Ureter (tissue), 1 donor: Measurements from ENCODE around the gene KIF5C. TPM values are rescaled to one million over a fixed set of nuclear protein-coding genes. Genes with fewer than 3 reads are reported as not detected.

Experiments
- DNase-seq: peaks from one replicate; pipeline ENCODE4 v3.0.0-alpha.2; 2020; ENCODE audit warnings: low spot score
- total RNA-seq: library from RNA; stranded (reverse); gene quantifications from one replicate; pipeline ENCODE4 v1.2.4, GENCODE V29; 2023
- donor health status: DM: yes; HTN: yes; CAD: no.

The KIF5C gene
- total RNA-seq, 1 donor from 2014 or later, result 14.3 TPM

DNA sequence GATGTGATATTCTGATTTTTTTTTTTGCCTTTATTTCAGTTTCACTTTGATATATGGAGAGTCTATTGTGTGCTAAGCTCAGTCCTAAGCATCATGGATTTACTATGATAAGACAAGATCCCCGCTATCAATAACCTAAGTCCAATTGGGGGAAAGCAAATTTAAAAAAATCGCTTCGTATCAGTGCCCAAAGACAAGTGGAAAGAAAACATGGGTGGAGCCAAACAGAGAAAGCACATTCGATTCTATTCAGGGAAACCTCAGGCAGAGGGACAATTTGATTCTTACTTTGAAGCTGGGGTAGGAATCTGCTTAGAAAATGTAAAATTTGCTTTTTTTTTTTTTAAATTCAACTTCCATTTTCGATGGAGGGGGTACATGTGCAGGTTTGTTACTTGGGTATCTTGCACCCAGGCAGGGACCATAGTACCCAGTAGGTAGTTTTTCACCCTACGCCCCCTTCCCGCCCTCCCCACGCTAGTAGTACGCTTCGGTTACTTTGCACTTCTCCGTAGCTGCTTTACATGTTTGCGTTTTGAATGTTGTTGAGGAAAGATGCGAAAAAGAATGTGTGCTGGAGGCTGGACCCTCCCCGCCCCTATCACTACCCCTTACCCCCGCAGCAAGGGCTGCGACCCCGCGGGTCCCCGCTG is 12.4 kb downstream of the KIF5C start:
- no peak for DNase-seq

DNA sequence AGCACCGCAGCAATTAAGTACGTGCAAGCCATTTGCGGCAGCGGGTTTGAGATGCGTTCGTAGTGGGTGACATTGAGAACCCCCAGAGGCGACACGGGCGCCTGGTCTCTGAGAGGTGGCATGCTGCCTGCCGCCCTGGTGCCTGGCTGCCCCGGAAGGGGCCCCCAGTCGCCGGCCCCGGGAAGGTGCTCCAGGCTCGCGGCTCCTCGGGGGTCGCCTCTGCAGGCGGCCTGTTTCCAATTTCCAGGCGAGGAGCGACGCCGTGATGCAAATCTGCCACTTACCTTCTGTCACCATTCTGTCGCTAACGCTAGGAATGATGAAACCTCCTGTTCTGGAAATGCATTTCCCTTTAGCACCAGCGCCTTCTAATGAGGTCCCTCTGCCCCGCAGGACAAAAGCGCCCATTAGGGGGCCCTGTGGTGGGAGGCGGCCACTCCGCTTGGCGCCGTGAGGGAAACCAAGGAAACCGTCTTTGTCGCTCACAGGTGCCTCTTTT is 13.0 kb downstream of the KIF5C start:
- DNase-seq, result no peak

DNA sequence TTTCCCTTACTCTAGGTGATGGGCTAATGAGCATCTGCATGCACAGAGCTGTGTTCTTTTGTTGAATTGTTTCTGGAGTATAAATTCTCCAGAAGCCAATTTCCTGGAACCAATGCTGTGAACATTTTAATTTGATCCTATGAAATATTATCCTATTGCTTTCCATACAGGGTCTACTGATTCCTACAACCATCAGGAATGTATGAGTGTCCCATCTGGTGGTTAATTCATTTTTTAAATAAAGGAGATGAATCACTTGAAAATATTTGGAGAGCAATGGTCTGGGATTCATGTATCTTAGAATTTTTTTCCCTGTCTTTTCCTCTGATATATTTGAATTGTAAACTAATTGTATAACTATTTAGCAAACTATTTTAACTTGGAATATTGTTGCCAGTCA is 14.0 kb downstream of the KIF5C start:
- no peak for DNase-seq

DNA sequence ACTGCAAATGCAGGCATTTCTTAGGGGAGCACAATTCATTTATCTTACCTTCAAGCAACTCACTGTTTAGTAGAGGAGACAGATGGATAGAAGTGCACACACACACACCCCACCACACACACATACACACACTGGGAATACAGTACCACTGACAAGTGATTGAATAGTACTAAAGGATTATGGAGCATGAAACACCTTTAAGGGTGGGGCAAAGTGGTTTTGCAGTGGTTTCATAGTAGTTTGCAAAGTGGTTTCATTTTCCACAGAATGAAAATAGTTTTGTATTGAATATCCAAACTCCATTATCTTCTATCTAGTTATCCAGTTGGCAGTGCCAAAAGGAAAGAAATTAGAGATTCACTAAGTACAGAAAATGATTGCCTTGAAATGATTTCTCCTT is 18.9 kb downstream of the KIF5C start:
- DNase-seq, result no peak

DNA sequence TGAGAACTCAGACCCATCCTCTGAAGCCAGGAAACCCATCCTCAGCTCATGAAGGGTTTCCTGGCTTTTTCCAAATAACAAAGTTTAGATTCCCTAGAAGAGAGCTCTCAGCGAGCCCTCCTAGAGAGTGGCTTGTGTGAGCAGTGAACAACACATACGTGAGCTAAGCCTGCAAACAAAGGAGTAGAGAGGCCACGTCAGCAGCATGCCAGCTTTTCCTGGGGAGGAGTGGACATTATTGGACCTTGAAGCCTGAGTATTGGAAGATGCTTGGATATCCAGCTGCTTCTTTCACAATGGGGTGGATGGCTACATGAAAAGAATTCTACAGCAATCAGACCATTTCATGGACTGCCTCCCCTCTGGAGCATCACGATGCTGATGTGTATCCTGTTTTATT is 21.1 kb downstream of the KIF5C start:
- no peak for DNase-seq

DNA sequence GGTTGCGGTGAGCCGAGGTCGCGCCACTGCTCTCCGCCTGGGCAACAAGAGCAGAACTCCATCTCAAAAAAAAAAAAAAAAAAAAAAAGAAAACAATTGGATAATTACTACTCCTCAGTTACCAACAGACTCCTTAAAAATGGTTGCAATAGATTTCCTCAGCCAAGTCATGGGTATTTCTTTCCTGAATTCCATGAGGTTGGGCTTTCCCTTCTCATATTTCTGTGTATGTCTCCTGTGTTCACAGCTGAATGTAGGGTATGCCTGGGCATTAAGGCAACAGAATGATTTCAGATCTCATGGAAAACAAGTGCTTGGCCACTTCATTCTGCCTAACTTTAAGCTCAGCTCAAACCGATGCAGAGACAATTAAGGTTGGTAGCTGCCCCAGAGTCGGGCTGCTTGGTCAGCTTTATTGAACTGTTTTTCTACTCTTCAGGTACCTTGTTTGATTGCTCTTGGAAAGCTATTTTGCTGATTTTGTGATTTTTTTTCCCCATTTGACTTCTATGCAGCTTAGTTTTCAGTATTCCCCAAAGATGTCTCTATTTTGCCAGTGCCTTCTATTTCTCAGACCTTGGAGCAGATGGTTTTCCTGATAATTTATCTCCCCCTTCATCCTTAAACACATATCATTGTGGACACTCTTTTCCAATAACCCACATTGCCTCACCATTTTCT is 24.8 kb downstream of the KIF5C start:
- no peak for DNase-seq

DNA sequence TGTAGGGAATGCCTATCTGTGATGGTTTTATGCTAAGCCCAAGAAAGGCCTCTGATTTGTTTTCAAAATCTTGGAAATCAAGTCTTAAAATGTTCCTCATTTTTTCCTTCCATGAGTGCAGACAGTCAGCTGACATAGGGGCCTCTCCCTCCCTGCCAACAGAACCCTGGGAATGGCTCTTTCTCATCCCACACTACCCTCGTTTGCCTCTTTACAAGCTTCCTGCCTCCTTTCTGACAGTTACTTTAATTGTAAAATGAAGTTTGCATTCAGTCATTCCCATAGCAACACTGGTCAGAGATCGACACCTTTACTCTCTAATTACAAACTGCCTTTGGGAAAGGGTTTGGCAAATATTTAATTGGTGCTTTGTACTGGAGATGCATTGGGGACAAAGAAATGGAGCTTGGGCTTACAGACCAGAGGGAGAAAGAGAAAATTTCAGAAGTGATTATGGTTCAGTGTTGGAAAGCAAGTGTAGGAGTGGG is 25.4 kb downstream of the KIF5C start:
- DNase-seq, result no peak

DNA sequence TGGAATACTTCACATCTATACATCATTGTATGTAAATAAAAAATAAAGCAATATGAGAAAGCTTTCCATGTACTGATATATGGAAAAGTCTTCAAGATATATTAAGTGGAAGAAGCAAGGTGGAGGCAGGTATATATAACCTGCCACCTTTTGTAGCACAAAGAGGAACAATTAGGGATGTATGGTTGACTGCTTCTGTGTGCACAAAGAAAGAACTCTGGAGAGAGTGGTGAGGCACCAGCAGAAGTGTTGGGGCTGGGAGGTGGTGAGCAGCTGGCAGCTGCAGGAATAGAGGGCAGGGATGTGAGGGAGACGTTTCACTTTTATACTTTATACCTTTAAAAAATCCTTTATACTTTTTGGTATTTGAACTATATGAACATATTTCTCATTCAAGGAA is 26.1 kb downstream of the KIF5C start:
- no peak for DNase-seq

DNA sequence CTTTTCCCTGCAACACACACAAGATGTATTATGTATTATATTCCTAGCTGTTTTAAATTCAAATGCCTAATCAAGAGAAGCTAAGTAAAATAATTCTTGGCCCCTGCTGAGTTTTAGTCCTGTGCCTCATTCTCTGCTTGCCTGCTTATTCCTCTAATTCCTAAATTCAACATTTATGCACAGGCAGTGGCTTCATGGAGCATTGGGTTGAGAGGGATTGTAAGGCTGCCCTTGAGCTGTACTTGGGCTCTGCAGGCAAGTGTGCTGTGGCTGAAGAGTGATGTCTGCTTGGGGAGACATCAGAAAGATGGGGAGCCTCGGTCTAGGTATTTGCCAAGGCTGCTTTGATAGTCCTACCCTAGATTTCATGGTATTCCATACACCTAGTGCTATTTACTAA is 27.8 kb downstream of the KIF5C start:
- DNase-seq, result no peak

DNA sequence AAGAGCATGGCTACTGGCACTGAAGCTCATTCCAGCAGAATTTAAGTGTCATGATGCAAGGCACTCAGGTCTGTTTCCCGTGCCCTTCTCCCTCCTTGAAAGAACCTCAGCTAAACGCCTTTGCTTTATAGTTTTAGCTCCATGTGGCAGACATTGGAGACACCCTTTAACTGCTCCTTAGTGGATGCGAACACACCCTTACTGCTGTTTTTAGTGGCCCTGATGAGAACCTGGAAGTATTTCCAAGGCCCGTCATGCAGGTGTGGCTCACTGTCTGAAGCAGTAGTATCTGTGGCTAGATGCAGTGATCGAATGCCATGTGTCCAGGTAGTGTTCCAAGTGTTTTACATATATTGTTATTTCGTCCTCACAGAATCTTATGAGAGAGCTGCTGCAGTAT is 28.3 kb downstream of the KIF5C start:
- no peak for DNase-seq

DNA sequence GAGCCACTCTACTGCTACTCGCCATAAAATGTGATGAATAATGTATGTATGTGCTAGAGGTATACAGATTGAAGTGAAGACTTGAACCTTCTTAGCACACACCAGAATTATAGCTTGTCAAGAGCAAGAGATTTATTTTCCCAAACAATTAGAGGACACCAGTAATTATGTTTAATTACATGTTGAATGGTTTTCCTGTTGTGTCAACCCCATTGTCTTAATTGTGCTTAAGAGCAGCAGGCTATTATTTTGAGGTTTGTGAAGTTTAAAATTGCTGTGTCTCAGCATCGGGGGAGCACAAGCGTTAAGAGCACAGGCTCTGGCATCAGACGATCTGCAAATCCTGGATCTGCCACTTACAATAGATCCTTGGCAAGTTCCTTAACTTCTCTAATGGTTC is 29.0 kb downstream of the KIF5C start:
- no peak for DNase-seq

DNA sequence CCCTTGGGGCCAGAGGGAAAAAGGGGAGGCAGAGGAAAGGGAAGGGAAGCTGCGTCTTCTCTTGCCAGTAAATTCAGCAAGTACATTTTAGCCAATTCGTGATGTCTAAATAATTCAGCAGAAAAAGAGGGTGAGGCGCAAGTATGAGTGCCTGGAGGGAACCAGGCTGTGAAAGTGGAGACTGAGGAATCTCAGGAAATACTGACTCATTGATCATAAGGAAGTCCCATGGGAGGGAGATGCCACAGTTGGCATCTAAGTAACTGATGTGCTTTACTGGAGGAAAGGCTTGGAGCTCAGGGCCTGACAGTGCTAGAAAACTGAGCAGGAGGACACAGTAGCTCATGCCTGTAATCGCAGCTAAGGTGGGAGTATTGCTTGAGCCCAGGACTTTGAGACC is 31.1 kb downstream of the KIF5C start:
- DNase-seq, result no peak

DNA sequence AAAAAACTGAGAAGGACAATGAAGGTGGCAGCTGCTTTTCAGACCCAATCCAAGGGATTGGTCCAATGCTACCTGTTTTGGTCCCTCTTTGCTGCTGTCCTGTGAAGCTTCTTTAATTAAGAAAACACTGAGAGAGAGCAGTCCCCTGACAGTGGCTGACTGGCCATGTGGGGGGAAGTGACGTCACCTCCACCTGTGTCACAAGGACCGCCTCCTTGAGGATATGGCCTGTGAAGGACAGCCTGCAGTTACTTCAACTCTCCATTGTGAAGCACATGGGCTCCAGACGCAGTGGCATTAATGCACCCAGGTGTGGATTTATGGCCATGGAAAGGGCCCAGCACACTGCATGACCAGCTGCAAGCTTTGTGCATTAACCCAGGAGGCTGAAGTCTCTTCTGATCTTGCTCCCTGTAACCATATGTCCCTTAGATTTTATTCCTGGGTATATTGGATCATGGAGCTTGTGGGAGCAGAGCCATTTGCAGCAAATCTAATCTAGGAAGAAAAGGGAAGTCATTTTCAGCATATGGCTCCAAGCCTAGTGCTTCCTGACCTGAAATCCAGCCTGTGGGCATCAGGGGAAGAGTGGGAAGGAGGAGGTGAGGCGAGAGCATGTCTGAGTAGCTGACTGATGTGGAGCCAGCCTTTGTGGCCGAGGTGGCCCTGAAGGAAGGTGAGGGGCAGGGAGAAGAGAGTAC is 32.2 kb downstream of the KIF5C start:
- DNase-seq, result no peak

DNA sequence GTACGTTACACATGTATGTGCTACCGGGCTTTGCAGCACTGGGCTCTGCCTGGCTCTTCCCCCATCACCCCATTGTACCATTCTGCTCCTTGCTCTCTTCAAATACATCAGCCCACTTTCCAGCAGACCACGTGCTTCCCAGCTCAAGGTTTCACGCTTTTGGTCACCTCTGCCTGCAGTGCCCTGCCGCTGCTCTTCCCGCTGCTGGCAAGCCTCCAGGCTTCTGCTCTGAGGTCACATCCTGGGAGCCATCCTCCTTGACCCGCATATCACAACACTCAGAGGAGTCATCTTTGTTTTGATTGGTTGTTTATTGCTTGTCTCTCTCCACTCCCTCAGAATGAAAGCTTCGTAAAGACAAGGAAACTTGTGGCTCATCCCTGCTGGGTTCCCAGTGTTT is 34.1 kb downstream of the KIF5C start:
- DNase-seq, result no peak

DNA sequence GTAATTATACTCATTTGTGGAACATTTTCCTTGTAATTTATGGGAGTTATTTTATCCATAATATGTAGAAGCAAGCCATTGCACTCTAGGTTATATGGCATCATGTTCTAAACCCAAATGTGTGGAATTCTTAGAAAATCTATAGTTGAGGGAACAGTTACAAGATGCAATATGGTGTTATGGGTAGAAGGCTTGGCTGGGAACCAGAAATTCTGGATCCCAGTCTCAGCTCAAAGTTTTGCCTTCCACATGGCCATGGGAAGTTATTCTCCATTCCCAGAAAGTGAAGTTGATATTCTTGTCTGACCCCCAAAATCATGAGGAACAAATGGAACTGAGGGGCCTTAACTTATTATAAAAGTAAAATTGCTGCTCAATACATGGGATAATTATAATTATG is 38.0 kb downstream of the KIF5C start:
- no peak for DNase-seq

DNA sequence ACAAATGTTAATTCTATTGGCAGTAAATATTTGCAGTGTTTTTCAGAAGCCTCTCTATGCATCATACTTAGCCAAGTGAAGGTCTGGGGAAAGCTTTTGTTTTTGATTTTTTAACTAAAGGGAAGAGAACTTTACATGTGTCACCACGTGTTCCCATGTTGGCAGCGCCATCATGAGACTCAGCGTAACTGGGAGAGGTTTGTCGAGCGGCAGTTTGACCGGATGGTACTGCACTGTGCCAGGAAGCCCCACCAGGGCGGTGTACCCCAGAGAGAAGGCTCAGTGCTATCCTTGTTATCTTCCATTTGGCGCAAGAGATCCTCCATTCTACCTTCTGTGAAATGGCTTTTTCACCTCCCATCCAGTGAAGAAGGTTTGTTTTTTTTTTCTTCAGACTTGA is 38.5 kb downstream of the KIF5C start:
- DNase-seq, result no peak

DNA sequence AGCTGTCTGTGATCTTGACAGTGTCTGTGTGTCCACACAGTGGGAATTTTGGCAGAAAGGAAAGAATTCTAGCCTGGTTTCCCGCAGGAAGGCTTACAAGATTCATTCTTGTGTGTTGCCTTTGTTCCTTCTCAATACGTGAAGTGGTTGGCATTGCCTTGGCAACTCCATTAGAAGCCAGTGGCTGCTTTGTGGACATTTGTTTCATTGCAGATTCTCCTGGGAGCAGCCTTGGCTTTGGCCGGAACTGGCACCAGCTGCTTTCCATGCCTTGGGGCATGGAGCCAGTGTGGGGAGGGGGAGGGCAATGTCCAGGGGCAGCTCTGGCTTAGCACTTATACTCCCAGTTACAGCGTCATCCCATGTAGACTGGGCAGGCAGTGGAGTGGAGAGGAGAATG is 39.4 kb downstream of the KIF5C start:
- DNase-seq, result no peak

DNA sequence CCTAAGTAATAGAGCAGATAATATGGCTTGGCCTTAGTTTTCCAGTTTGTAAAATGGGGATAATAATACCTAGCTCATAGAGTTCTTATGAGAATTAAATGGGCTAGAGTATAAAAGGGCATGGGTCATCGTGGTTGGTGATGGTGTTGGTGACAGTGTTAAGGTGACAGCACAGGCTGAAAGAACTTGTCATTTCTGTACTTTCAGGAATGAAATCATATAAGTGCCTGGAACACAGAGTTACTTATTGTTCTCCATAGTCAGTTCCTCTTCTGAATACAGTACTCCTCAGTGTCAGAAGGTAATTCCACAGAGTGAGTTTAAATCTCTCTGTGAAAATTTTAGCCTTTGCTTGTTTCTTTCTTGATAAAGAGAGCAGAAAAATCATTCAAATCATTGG is 42.4 kb downstream of the KIF5C start:
- no peak for DNase-seq

DNA sequence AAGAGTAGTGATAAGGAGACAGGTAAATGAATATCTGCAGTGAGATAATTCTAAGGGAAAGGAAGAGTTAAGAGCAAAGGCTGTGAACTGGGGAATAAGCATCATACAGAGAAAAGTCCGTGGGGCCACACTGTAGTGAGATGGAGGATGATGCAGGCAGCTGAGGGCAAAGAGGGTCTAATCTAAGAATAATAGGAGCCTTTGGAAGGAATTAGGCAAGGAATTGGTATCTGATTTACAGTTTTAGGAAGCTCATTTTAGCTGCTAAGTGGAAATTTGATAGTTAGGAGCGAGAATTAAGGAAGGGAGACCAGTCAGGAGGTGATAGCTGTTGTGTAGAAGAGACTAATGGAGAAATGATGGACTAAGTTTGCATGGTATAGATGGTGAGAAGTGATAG is 43.5 kb downstream of the KIF5C start:
- DNase-seq, result no peak

DNA sequence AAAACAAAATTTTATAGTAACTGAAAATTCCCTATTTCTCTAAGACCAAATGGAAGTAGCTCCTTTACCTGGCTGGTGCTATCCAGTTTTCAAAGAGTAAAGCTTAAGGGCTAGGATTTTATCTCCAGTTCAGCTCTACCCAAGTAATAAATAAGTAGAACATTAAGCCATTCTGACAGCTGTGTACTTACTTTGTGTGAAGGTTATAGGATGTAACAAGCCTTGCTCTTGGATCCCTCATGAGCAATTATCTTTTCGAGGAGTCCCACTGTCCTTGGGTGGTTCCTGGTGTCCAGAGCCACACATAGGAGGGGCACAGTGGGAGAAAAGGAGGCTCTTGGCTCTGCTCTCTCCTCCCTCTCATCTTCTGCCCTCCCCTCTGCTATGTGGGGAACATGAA is 45.5 kb downstream of the KIF5C start:
- no peak for DNase-seq

DNA sequence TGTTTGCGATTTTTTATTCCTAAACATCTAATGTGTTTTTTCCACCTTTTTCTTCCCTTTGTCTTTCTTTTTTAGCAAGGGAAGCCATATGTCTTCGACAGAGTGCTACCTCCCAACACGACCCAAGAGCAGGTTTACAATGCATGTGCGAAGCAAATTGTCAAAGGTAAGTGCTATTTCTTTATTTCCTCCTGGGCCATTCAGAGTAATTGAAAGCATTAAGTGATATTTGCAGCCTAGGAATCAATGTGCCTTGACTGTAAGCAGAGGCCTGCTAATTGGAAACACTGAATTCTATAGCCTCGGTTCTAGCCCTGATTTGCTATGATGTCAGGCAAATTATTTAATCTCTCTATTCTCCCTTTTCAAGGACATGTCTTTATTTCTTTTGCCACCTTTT is 47.0 kb downstream of the KIF5C start:
- no peak for DNase-seq

DNA sequence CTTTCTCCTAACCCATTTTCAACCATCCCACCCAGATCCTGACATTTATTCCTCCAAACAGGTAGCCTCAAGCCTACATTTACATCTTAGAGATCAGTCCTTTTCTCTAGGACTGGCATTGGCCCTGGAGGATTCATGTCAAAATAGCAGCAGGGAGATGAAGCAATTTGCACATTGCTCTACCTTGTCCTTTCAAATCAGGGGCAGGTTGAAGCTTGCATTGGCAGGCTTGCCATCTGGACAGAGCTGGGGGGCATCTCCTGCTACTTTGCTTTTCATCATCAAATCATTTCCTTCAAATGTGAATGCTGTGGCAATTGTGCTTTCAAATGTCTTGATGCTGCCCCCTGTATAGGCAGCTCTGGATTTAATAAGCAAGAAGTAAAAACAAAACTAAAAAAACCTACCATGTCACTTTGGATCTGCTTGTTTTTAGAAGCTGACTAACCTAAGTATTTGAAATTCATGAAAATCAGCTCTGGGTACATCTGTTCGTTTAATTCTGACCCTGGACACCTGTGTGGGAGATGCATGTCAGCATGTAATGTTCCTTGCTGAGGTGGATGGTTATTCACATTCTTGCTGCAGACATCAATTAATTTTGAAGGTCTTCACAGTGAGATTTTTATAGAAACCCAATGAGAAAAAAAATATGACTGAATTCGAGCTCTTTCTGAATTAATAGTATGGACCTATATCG is 47.9 kb downstream of the KIF5C start:
- no peak for DNase-seq
